ENCODE measurements around the gene MZF1. TPM values are rescaled to one million over a fixed set of nuclear protein-coding genes. Genes with fewer than 3 reads are reported as not detected.

The MZF1 gene
- total RNA-seq, 1 experiment from 2014 or later = 18.0 TPM

GRCh38 chr19:58550362-58551122 is 22.6 kb downstream of the MZF1 start:
- H3K27ac ChIP-seq (ENCODE audit: low read length) = no peak overlapping the region
- H3K9ac ChIP-seq (ENCODE audit: low read length) = no peak overlapping the region
- H3K4me3 ChIP-seq (ENCODE audit: low read length) = no peak overlapping the region
- no peaks in the 10 kb centered on the region for H3K9me3 ChIP-seq (ENCODE audit: low read length)
- H2AFZ ChIP-seq (ENCODE audit: low read length) = no peak overlapping the region
- no peaks in the 10 kb centered on the region for H3K9me2 ChIP-seq (replicated peaks; ENCODE audit: low read length)
- peaks cover 31% of the 10 kb centered on the region for H3K4me1 ChIP-seq (ENCODE audit: insufficient read depth, low read length)
- intact Hi-C loops (cut with micrococcal nuclease) = no loop called here
- no TSS peak for BruUV-seq (replicated peaks)
- ChIA-PET POLR2A (ENCODE audit: unreplicated experiment) (no interaction called here), CTCF (no interaction called here)
- peaks cover 67% of the 10 kb centered on the region for H3K36me3 ChIP-seq (ENCODE audit: low read depth, low read length)
- DNase-seq (no peak), ATAC-seq (no peak)
- H3K79me2 ChIP-seq (ENCODE audit: low read length) = peaks cover 54% of the 10 kb centered on the region
- H3K4me2 ChIP-seq (ENCODE audit: low read length) = no peak overlapping the region
- peaks cover 8% of the 10 kb centered on the region for H3F3A ChIP-seq (ENCODE audit: low read length, unreplicated experiment)
- H3K27me3 ChIP-seq (ENCODE audit: low read length) = no peaks in the 10 kb centered on the region
- TF ChIP-seq EZH2 (IDR thresholded peaks at IDR 0.05; ENCODE audit: low read length, unreplicated experiment) (no peak), EZH2phosphoT487 (IDR thresholded peaks at IDR 0.05; ENCODE audit: borderline replicate concordance, low read length) (no peak), CTCF (conservative IDR thresholded peaks at IDR 0.05; ENCODE audit: low read depth, low read length) (no peak)
- H4K20me1 ChIP-seq (ENCODE audit: low read length) = peaks cover 55% of the 10 kb centered on the region

- no peak overlapping the region for H2AFZ ChIP-seq (ENCODE audit: low read length)
- peaks cover 4% of the 10 kb centered on the region for H3F3A ChIP-seq (ENCODE audit: low read length, unreplicated experiment)
- POLR2A ChIA-PET (ENCODE audit: unreplicated experiment) = no interaction called here
- BruUV-seq (replicated peaks) = no TSS peak
- no peak overlapping the region for H3K4me2 ChIP-seq (ENCODE audit: low read length)
- H3K79me2 ChIP-seq (ENCODE audit: low read length) = peaks cover 61% of the 10 kb centered on the region
- H3K9me3 ChIP-seq (ENCODE audit: low read length) = no peaks in the 10 kb centered on the region
- DNase-seq (no peak), ATAC-seq (no peak)
- no peak overlapping the region for H3K9ac ChIP-seq (ENCODE audit: low read length)
- CTCF ChIA-PET = no interaction called here
- TF ChIP-seq EZH2 (IDR thresholded peaks at IDR 0.05; ENCODE audit: low read length, unreplicated experiment) = no peak
- TF ChIP-seq CTCF (conservative IDR thresholded peaks at IDR 0.05; ENCODE audit: low read depth, low read length) = no peak
- TF ChIP-seq EZH2phosphoT487 (IDR thresholded peaks at IDR 0.05; ENCODE audit: borderline replicate concordance, low read length) = no peak
- H3K27ac ChIP-seq (ENCODE audit: low read length) = no peak overlapping the region
- peaks cover 62% of the 10 kb centered on the region for H4K20me1 ChIP-seq (ENCODE audit: low read length)
- peaks cover 72% of the 10 kb centered on the region for H3K36me3 ChIP-seq (ENCODE audit: low read depth, low read length)
- no peaks in the 10 kb centered on the region for H3K9me2 ChIP-seq (replicated peaks; ENCODE audit: low read length)
- no peak overlapping the region for H3K4me3 ChIP-seq (ENCODE audit: low read length)
- H3K27me3 ChIP-seq (ENCODE audit: low read length) = no peaks in the 10 kb centered on the region
- intact Hi-C loops (cut with micrococcal nuclease) = no loop called here
- peaks cover 26% of the 10 kb centered on the region for H3K4me1 ChIP-seq (ENCODE audit: insufficient read depth, low read length)
Measured at GRCh38 chr19:58549664-58550361, 23.3 kb downstream of the MZF1 start.
